Measurements from ENCODE around the gene CRY1. TPM values are rescaled to one million over a fixed set of nuclear protein-coding genes. Genes with fewer than 3 reads are reported as not detected.

The CRY1 gene
- total RNA-seq, 1 experiment from 2014 or later, result 23.1 TPM

DNA sequence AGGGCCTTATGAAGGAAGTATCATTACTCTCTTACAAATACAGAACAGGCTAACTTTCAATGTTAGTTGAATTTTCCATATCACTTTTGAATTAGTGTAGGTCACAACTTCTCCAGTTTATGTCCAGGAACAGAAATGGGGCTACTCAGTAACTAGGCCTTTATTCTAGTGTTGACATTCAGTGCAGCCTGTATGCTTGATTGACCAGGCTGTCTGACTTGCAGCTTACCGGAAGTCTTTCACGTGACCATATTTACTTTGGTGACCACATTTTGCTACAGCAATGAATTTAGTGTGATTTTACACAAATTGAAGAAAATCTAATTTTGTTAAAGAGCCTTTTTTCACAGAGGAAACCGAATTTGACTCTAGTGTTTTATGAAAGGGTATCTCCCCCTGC, 118.8 kb downstream of the CRY1 start (continued):
- TF ChIP-seq, protein P1, sequence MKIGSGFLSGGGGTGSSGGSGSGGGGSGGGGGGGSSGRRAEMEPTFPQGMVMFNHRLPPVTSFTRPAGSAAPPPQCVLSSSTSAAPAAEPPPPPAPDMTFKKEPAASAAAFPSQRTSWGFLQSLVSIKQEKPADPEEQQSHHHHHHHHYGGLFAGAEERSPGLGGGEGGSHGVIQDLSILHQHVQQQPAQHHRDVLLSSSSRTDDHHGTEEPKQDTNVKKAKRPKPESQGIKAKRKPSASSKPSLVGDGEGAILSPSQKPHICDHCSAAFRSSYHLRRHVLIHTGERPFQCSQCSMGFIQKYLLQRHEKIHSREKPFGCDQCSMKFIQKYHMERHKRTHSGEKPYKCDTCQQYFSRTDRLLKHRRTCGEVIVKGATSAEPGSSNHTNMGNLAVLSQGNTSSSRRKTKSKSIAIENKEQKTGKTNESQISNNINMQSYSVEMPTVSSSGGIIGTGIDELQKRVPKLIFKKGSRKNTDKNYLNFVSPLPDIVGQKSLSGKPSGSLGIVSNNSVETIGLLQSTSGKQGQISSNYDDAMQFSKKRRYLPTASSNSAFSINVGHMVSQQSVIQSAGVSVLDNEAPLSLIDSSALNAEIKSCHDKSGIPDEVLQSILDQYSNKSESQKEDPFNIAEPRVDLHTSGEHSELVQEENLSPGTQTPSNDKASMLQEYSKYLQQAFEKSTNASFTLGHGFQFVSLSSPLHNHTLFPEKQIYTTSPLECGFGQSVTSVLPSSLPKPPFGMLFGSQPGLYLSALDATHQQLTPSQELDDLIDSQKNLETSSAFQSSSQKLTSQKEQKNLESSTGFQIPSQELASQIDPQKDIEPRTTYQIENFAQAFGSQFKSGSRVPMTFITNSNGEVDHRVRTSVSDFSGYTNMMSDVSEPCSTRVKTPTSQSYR (CRISPR knock-in tag; IDR thresholded peaks at IDR 0.05), result no peak
- no peak for TF ChIP-seq KAT7 (CRISPR knock-in tag; IDR thresholded peaks at IDR 0.05; ENCODE audit: borderline replicate concordance)

DNA sequence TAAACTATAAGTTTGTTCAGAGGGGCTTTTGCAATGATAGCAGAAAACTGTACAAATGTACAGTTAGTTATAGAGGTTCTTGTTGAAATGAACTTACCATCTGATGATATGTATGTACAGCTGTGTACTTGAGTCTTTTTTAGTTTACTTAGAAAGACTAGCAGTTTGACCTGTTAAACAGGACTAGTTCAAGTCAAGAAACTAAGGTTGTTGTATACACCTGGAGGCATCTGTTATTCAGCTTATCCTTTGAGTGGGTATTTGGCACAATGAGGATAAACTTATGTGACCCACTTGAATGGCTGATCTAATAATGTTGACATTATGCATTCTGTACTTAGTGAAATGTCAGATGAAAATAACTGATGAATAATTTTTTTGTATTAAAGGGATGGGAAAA, 119.8 kb downstream of the CRY1 start:
- POLR2A ChIA-PET, result no interaction called here
- H3K4me1 Mint-ChIP-seq, result no peaks in the 10 kb centered on the region
- no peaks in the 10 kb centered on the region for H3K9me3 Mint-ChIP-seq
- TF ChIP-seq ELF4 (CRISPR knock-in tag; IDR thresholded peaks at IDR 0.05; ENCODE audit: low read depth), result no peak
- TF ChIP-seq, protein P2, sequence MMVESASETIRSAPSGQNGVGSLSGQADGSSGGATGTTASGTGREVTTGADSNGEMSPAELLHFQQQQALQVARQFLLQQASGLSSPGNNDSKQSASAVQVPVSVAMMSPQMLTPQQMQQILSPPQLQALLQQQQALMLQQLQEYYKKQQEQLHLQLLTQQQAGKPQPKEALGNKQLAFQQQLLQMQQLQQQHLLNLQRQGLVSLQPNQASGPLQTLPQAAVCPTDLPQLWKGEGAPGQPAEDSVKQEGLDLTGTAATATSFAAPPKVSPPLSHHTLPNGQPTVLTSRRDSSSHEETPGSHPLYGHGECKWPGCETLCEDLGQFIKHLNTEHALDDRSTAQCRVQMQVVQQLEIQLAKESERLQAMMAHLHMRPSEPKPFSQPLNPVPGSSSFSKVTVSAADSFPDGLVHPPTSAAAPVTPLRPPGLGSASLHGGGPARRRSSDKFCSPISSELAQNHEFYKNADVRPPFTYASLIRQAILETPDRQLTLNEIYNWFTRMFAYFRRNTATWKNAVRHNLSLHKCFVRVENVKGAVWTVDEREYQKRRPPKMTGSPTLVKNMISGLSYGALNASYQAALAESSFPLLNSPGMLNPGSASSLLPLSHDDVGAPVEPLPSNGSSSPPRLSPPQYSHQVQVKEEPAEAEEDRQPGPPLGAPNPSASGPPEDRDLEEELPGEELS (CRISPR knock-in tag; IDR thresholded peaks at IDR 0.05), result no peak
- no peak for TF ChIP-seq NR1H2 (CRISPR knock-in tag; IDR thresholded peaks at IDR 0.05)
- no peak for TF ChIP-seq SP1 (CRISPR knock-in tag; conservative IDR thresholded peaks at IDR 0.05)
- no peak for TF ChIP-seq ZNF138 (CRISPR knock-in tag; conservative IDR thresholded peaks at IDR 0.05)
- TF ChIP-seq, protein P3, sequence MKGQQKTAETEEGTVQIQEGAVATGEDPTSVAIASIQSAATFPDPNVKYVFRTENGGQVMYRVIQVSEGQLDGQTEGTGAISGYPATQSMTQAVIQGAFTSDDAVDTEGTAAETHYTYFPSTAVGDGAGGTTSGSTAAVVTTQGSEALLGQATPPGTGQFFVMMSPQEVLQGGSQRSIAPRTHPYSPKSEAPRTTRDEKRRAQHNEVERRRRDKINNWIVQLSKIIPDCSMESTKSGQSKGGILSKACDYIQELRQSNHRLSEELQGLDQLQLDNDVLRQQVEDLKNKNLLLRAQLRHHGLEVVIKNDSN (CRISPR knock-in tag; IDR thresholded peaks at IDR 0.05), result no peak
- no peaks in the 10 kb centered on the region for H3K27me3 Mint-ChIP-seq (ENCODE audit: low read depth)
- CTCF ChIA-PET, result interaction anchor here (0.5 kb wide), 1 partner anchor 60 kb away, joined by 5 read pairs; no protein-coding TSS in a partner anchor
- H3K4me3 Mint-ChIP-seq, result no peak overlapping the region
- no peak for ATAC-seq
- no peak for DNase-seq (ENCODE audit: low spot score)
- peaks cover 10% of the 10 kb centered on the region for H3K36me3 Mint-ChIP-seq
- H3K27ac Mint-ChIP-seq, result no peak overlapping the region

DNA sequence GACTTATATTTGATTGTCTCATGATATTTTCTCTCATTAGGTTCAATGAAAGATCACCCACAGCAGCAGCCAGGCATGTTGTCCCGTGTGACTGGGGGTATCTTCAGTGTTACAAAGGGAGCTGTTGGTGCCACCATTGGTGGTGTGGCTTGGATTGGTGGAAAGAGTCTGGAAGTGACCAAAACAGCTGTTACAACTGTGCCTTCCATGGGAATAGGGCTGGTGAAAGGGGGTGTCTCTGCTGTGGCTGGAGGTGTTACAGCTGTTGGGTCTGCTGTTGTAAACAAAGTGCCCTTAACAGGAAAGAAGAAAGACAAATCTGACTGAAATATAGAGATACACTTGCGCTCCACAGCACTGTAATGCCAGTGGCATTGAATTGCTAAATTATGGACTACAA, 122.3 kb downstream of the CRY1 start:
- H3K4me1 Mint-ChIP-seq, result no peaks in the 10 kb centered on the region
- no peak overlapping the region for H3K4me3 Mint-ChIP-seq
- H3K27ac Mint-ChIP-seq, result no peak overlapping the region
- DNase-seq (ENCODE audit: low spot score) (no peak), ATAC-seq (no peak)
- CTCF ChIA-PET, result no interaction called here
- H3K27me3 Mint-ChIP-seq (ENCODE audit: low read depth), result no peaks in the 10 kb centered on the region
- TF ChIP-seq FOXP1 (CRISPR knock-in tag; IDR thresholded peaks at IDR 0.05; ENCODE audit: borderline replicate concordance) (no peak), ZNF671 (CRISPR knock-in tag; IDR thresholded peaks at IDR 0.05) (no peak), NFE2L1 (CRISPR knock-in tag; IDR thresholded peaks at IDR 0.05) (no peak), SOX15 (CRISPR knock-in tag; IDR thresholded peaks at IDR 0.05) (no peak), ZNF263 (CRISPR knock-in tag; IDR thresholded peaks at IDR 0.05; ENCODE audit: low read depth) (no peak)
- peaks cover 21% of the 10 kb centered on the region for H3K36me3 Mint-ChIP-seq
- POLR2A ChIA-PET, result no interaction called here
- no peaks in the 10 kb centered on the region for H3K9me3 Mint-ChIP-seq

DNA sequence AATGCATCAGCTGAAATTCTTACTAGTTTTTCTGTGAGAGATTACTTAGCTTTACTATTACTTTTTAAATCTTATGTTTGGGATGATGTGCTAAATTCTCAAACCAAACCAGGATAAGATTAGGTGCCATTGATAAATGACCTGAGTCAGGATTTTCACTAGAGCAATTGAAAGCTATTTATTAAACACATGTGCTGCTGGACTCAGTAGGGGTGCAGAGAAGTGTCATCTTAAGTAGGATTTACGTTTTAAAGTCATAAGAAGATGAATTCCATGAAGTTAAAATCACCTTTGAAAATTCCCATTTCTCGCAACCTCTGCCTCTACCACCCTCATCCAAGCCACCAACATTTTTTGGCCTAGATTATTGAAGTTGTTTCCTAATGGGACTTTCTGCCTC, 128.8 kb downstream of the CRY1 start:
- ATAC-seq, result no peak
- TF ChIP-seq ETV6 (CRISPR knock-in tag; IDR thresholded peaks at IDR 0.05) (no peak), TP53 (CRISPR knock-in tag; IDR thresholded peaks at IDR 0.05) (no peak), ZNF219 (CRISPR knock-in tag; IDR thresholded peaks at IDR 0.05; ENCODE audit: borderline replicate concordance) (no peak), NR1H2 (CRISPR knock-in tag; IDR thresholded peaks at IDR 0.05) (no peak), ZNF416 (CRISPR knock-in tag; IDR thresholded peaks at IDR 0.05) (no peak), ZNF138 (CRISPR knock-in tag; conservative IDR thresholded peaks at IDR 0.05) (no peak), SMAD3 (CRISPR knock-in tag; IDR thresholded peaks at IDR 0.05; ENCODE audit: borderline replicate concordance) (no peak), MYBL2 (CRISPR knock-in tag; IDR thresholded peaks at IDR 0.05) (no peak), SP1 (CRISPR knock-in tag; conservative IDR thresholded peaks at IDR 0.05) (no peak), CBFB (CRISPR knock-in tag; IDR thresholded peaks at IDR 0.05; ENCODE audit: low read depth) (no peak)
- TF ChIP-seq, protein P4, sequence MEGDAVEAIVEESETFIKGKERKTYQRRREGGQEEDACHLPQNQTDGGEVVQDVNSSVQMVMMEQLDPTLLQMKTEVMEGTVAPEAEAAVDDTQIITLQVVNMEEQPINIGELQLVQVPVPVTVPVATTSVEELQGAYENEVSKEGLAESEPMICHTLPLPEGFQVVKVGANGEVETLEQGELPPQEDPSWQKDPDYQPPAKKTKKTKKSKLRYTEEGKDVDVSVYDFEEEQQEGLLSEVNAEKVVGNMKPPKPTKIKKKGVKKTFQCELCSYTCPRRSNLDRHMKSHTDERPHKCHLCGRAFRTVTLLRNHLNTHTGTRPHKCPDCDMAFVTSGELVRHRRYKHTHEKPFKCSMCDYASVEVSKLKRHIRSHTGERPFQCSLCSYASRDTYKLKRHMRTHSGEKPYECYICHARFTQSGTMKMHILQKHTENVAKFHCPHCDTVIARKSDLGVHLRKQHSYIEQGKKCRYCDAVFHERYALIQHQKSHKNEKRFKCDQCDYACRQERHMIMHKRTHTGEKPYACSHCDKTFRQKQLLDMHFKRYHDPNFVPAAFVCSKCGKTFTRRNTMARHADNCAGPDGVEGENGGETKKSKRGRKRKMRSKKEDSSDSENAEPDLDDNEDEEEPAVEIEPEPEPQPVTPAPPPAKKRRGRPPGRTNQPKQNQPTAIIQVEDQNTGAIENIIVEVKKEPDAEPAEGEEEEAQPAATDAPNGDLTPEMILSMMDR (IDR thresholded peaks at IDR 0.05), result no peak
- TF ChIP-seq, protein P5, sequence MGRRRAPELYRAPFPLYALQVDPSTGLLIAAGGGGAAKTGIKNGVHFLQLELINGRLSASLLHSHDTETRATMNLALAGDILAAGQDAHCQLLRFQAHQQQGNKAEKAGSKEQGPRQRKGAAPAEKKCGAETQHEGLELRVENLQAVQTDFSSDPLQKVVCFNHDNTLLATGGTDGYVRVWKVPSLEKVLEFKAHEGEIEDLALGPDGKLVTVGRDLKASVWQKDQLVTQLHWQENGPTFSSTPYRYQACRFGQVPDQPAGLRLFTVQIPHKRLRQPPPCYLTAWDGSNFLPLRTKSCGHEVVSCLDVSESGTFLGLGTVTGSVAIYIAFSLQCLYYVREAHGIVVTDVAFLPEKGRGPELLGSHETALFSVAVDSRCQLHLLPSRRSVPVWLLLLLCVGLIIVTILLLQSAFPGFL (CRISPR knock-in tag; IDR thresholded peaks at IDR 0.05; ENCODE audit: borderline replicate concordance), result no peak
- TF ChIP-seq, protein P6, sequence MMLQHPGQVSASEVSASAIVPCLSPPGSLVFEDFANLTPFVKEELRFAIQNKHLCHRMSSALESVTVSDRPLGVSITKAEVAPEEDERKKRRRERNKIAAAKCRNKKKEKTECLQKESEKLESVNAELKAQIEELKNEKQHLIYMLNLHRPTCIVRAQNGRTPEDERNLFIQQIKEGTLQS (CRISPR knock-in tag; conservative IDR thresholded peaks at IDR 0.05), result no peak

More for the DNA sequence above, 128.8 kb downstream of the CRY1 start:
- ChIA-PET POLR2A (no interaction called here), CTCF (no interaction called here)
- Mint-ChIP-seq H3K9me3 (no peaks in the 10 kb centered on the region), H3K36me3 (peaks cover 16% of the 10 kb centered on the region), H3K4me1 (no peaks in the 10 kb centered on the region), H3K27me3 (ENCODE audit: low read depth) (no peaks in the 10 kb centered on the region), H3K4me3 (no peak overlapping the region), H3K27ac (no peak overlapping the region)
- no peak for DNase-seq (ENCODE audit: low spot score)

All from WTC11 (cell line).